ENCODE measurements around the gene TSEN54. TPM values are rescaled to one million over a fixed set of nuclear protein-coding genes. Genes with fewer than 3 reads are reported as not detected.

TSEN54 gene
- total RNA-seq: 30.4 and 42.5 TPM in 2 replicates
- 46.3 and 52.3 TPM in 2 replicates for polyA plus RNA-seq

DNA sequence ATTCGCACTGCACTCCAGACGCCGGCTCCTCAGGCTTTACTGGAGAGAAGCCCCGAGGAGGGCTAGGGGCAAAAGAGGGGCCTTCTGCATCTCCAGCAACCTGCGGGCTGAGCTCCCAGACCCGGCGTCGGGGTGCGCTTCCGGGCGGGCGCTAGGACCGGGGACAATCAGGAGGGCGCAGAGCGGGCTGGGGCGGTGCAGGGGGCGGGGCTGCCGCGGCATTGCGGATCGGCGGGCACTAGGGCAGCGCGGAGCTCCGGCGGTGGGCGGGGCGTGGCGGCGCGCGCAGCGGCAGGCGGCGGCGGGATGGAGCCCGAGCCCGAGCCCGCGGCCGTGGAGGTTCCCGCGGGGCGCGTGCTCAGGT, at the start of gene TSEN54:
Gene TSEN54, plus strand, starts transcription at position 274 of the 364 bp plus-strand sequence. Its CDS starts 33 bp downstream, at position 307.
- Histone ChIP-seq H3K4me1 (ENCODE audit: insufficient read depth) (peaks cover 43% of the 10 kb centered on the region), H3K27ac (peak within 1 kb of the TSS; percentile 92), H3K4me2 (peak within 1 kb of the TSS; percentile 100), H4K20me1 (ENCODE audit: insufficient read depth, poor library complexity, severe bottlenecking) (peaks cover 18% of the 10 kb centered on the region), H3K9me2 (replicated peaks; ENCODE audit: insufficient read depth) (no peaks in the 10 kb centered on the region), H3K9me3 (ENCODE audit: low read depth) (no peaks in the 10 kb centered on the region), H3K27me3 (no peaks in the 10 kb centered on the region), H3K36me3 (replicated peaks; ENCODE audit: insufficient read depth, low read depth) (no peaks in the 10 kb centered on the region), H3K79me2 (peaks cover 66% of the 10 kb centered on the region), H3K4me3 (peak within 1 kb of the TSS; percentile 100), H2AFZ (peak within 1 kb of the TSS; percentile 99)
- peak; percentile 96 for DNase-seq (ENCODE audit: low spot score)
- 1% methylated on average over 10 of the region's 45 CpGs for WGBS (ENCODE audit: low lambda C conversion rate, missing lambda C conversion rate)
- TF ChIP-seq, protein P1, sequence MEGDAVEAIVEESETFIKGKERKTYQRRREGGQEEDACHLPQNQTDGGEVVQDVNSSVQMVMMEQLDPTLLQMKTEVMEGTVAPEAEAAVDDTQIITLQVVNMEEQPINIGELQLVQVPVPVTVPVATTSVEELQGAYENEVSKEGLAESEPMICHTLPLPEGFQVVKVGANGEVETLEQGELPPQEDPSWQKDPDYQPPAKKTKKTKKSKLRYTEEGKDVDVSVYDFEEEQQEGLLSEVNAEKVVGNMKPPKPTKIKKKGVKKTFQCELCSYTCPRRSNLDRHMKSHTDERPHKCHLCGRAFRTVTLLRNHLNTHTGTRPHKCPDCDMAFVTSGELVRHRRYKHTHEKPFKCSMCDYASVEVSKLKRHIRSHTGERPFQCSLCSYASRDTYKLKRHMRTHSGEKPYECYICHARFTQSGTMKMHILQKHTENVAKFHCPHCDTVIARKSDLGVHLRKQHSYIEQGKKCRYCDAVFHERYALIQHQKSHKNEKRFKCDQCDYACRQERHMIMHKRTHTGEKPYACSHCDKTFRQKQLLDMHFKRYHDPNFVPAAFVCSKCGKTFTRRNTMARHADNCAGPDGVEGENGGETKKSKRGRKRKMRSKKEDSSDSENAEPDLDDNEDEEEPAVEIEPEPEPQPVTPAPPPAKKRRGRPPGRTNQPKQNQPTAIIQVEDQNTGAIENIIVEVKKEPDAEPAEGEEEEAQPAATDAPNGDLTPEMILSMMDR (IDR thresholded peaks at IDR 0.05; ENCODE audit: poor library complexity): no peak
- TF ChIP-seq EZH2 (IDR thresholded peaks at IDR 0.05; ENCODE audit: borderline replicate concordance) (no peak), EZH2phosphoT487 (IDR thresholded peaks at IDR 0.05; ENCODE audit: low read depth, severe bottlenecking, unreplicated experiment) (no peak)

DNA sequence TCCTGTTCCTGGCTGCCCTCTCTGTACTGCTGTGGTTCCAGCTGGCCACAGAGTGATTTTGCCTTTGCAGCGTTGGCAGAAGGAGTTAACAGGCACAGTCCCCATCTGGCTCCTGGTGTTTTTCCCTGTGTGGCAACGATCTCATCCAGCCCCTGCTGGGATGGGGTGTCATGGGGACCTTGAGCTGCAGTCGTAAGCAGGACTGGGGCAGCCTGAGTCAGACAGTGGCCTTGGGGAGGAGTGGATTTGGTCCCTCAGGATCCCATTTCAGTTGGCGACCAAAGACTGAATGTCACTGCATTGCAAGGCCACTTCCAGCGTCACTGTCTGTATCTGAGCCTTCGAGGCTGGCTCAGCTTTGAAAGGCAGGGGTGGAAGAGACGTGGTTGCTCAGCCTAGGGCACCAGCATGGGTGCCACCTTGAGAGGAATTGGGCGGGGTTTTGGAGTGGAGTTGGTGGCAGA, 48.0 kb upstream of the TSEN54 start:
- no peaks in the 10 kb centered on the region for H4K20me1 ChIP-seq (ENCODE audit: insufficient read depth, poor library complexity, severe bottlenecking)
- no peak overlapping the region for H3K27ac ChIP-seq
- no peaks in the 10 kb centered on the region for H3K36me3 ChIP-seq (replicated peaks; ENCODE audit: insufficient read depth, low read depth)
- no peak overlapping the region for H3K4me2 ChIP-seq
- H3K9me2 ChIP-seq (replicated peaks; ENCODE audit: insufficient read depth): no peaks in the 10 kb centered on the region
- no peak overlapping the region for H3K4me3 ChIP-seq
- no peak for DNase-seq (ENCODE audit: low spot score)
- TF ChIP-seq EZH2phosphoT487 (IDR thresholded peaks at IDR 0.05; ENCODE audit: low read depth, severe bottlenecking, unreplicated experiment) (no peak), EZH2 (IDR thresholded peaks at IDR 0.05; ENCODE audit: borderline replicate concordance) (no peak)
- TF ChIP-seq, protein P1 (IDR thresholded peaks at IDR 0.05; ENCODE audit: poor library complexity): no peak
- H3K79me2 ChIP-seq: peaks cover 56% of the 10 kb centered on the region
- no peaks in the 10 kb centered on the region for H3K9me3 ChIP-seq (ENCODE audit: low read depth)
- no peak overlapping the region for H2AFZ ChIP-seq
- no peaks in the 10 kb centered on the region for H3K4me1 ChIP-seq (ENCODE audit: insufficient read depth)
- WGBS (ENCODE audit: low lambda C conversion rate, missing lambda C conversion rate): 89% methylated on average over 8 of the region's 8 CpGs
- H3K27me3 ChIP-seq: no peaks in the 10 kb centered on the region

DNA sequence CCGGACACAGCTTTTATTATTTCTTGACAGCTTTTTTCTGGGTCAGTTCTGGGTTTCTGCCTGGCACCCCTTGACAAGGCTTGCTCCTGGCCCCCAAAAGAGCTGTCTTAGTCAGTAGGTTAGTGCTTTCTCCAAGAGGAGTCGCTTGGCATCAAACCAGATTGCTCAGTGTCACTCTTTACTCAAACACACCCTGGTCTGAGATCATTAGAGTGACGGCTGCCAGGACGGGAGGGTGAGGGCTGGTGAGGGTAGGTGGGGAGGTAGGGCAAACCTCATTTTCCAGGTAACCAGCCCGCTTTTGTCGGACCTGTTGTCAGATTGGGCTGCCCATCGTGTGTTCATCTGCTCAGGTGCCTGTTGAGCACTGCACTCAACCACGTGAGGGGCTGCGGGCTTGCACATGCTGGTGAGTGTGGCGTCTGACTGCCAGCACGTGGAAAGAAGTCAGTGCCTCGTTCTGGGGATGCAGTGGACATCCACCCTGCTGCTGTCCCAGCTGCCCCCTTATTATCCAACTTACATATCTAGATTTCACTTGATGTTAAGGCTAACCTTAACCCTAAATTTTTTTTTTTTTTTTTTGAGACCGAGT, 47.5 kb upstream of the TSEN54 start:
- Histone ChIP-seq H3K27ac (no peak overlapping the region), H3K36me3 (replicated peaks; ENCODE audit: insufficient read depth, low read depth) (no peaks in the 10 kb centered on the region), H3K9me3 (ENCODE audit: low read depth) (no peaks in the 10 kb centered on the region), H3K27me3 (no peaks in the 10 kb centered on the region), H2AFZ (no peak overlapping the region), H3K4me1 (ENCODE audit: insufficient read depth) (no peaks in the 10 kb centered on the region), H3K4me3 (no peak overlapping the region), H4K20me1 (ENCODE audit: insufficient read depth, poor library complexity, severe bottlenecking) (no peaks in the 10 kb centered on the region), H3K4me2 (no peak overlapping the region), H3K79me2 (peaks cover 50% of the 10 kb centered on the region), H3K9me2 (replicated peaks; ENCODE audit: insufficient read depth) (no peaks in the 10 kb centered on the region)
- TF ChIP-seq EZH2 (IDR thresholded peaks at IDR 0.05; ENCODE audit: borderline replicate concordance) (no peak), EZH2phosphoT487 (IDR thresholded peaks at IDR 0.05; ENCODE audit: low read depth, severe bottlenecking, unreplicated experiment) (no peak)
- TF ChIP-seq, protein P1 (IDR thresholded peaks at IDR 0.05; ENCODE audit: poor library complexity): no peak
- WGBS (ENCODE audit: low lambda C conversion rate, missing lambda C conversion rate): 94% methylated on average over 13 of the region's 13 CpGs
- no peak for DNase-seq (ENCODE audit: low spot score)

Data from hepatocyte (in vitro differentiated cells).